Neuronal stem cell (in vitro differentiated cells): ENCODE measurements around the gene ZNF584.
"Not testable (repeated sequence)": the region's sequence is repeated elsewhere in the genome, so short reads cannot be mapped to it uniquely, and the experiment has no call there.

Experiments used
- DNase-seq: peaks from one replicate; pipeline ENCODE4 v3.0.0-alpha.2; 2013; ENCODE audit warnings: low spot score
- H2AFZ ChIP-seq: one replicate; pipeline ENCODE4 v1.6.1; 2013; ENCODE audit warnings: mild to moderate bottlenecking, low read length, inconsistent platforms
- H2AK5ac ChIP-seq: 2 replicates; pipeline ENCODE4 v1.6.1; 2013; ENCODE audit warnings: low read depth, mild to moderate bottlenecking, inconsistent platforms, low read length, moderate library complexity, mixed read lengths
- H2BK120ac ChIP-seq: 2 replicates; pipeline ENCODE4 v1.6.1; 2013; ENCODE audit warnings: low read depth, mild to moderate bottlenecking, inconsistent platforms, low read length, moderate library complexity, mixed read lengths
- H2BK12ac ChIP-seq: one replicate; pipeline ENCODE4 v1.6.1; 2013; ENCODE audit warnings: low read length, inconsistent platforms
- H2BK15ac ChIP-seq: 2 replicates; pipeline ENCODE4 v1.6.1; 2013; ENCODE audit warnings: mild to moderate bottlenecking, low read length, inconsistent platforms, mixed read lengths
- H2BK5ac ChIP-seq: one replicate; pipeline ENCODE4 v1.6.1; 2013; ENCODE audit warnings: inconsistent platforms, mild to moderate bottlenecking, low read length, moderate library complexity
- H3K14ac ChIP-seq: one replicate; pipeline ENCODE4 v1.6.1; 2013; ENCODE audit warnings: low read length, inconsistent platforms
- H3K18ac ChIP-seq: 2 replicates; pipeline ENCODE4 v1.6.1; 2013; ENCODE audit warnings: low read length, inconsistent platforms
- H3K23ac ChIP-seq: 2 replicates; pipeline ENCODE4 v1.6.1; 2013; ENCODE audit warnings: low read depth, mild to moderate bottlenecking, mixed read lengths, low read length, inconsistent platforms; ENCODE audit not compliant: poor library complexity
- H3K27ac ChIP-seq: replicated peaks from 3 replicates; pipeline ENCODE4 v1.5.1; 2013; ENCODE audit warnings: low read length, inconsistent platforms
- H3K27me3 ChIP-seq, 3 experiments: 2 replicates each; pipeline ENCODE4 v1.6.1; 2013; ENCODE audit warnings: low read length in 3 of 3, mild to moderate bottlenecking in 2 of 3, inconsistent platforms in 1 of 3, low read depth in 1 of 3, mixed read lengths in 1 of 3, moderate library complexity in 1 of 3; ENCODE audit not compliant: control insufficient read depth in 3 of 3, insufficient read depth in 3 of 3
- H3K36me3 ChIP-seq, 2 donors: replicated peaks in 1 of 2; 2 replicates each; pipeline ENCODE4 v1.6.1; 2013; ENCODE audit warnings: low read length in 2 of 2; ENCODE audit not compliant: control insufficient read depth in 2 of 2, insufficient read depth in 2 of 2
- H3K4ac ChIP-seq: 2 replicates; pipeline ENCODE4 v1.6.1; 2013; ENCODE audit warnings: inconsistent platforms, mild to moderate bottlenecking, low read length, moderate library complexity
- H3K4me1 ChIP-seq, 2 donors: 1 replicate in 1 of 2; 2 replicates in 1 of 2; pipeline ENCODE4 v1.6.1; 2013; ENCODE audit warnings: low read length in 2 of 2, low read depth in 1 of 2; ENCODE audit not compliant: control insufficient read depth in 2 of 2, insufficient read depth in 1 of 2
- H3K4me2 ChIP-seq: one replicate; pipeline ENCODE4 v1.6.1; 2013; ENCODE audit warnings: mild to moderate bottlenecking, low read length, inconsistent platforms; ENCODE audit not compliant: insufficient read depth, poor library complexity, severe bottlenecking
- H3K4me3 ChIP-seq, 2 donors: 2 replicates each; pipeline ENCODE4 v1.5.1; 2013; ENCODE audit warnings: low read length in 2 of 2, mild to moderate bottlenecking in 2 of 2, inconsistent platforms in 1 of 2, moderate library complexity in 1 of 2
- H3K79me1 ChIP-seq: one replicate; pipeline ENCODE4 v1.6.1; 2013; ENCODE audit warnings: low read depth, mild to moderate bottlenecking, inconsistent platforms, low read length, moderate library complexity
- H3K9ac ChIP-seq: one replicate; pipeline ENCODE4 v1.6.1; 2013; ENCODE audit warnings: mild to moderate bottlenecking, low read depth, low read length, inconsistent platforms; ENCODE audit not compliant: poor library complexity
- H3K9me3 ChIP-seq, 2 donors: replicated peaks in 1 of 2; 2 replicates each; pipeline versions ENCODE3 to v1.6.1; 2013; ENCODE audit warnings: low read length in 2 of 2, mild to moderate bottlenecking in 2 of 2, inconsistent platforms in 1 of 2, low read depth in 1 of 2, mixed read lengths in 1 of 2, moderate library complexity in 1 of 2; ENCODE audit not compliant: control insufficient read depth in 2 of 2, insufficient read depth in 1 of 2
- H4K8ac ChIP-seq: one replicate; pipeline ENCODE4 v1.6.1; 2013; ENCODE audit warnings: low read depth, mild to moderate bottlenecking, inconsistent platforms, low read length, moderate library complexity
- H4K91ac ChIP-seq: one replicate; pipeline ENCODE4 v1.6.1; 2013; ENCODE audit warnings: low read length, low read depth, mild to moderate bottlenecking, inconsistent platforms; ENCODE audit not compliant: poor library complexity
- WGBS, 2 donors: extraction: QIAGEN DNeasy Blood & Tissue Kit; methylation state at CpG; one replicate each; pipeline ENCODE4 v1.1.7; 2013; ENCODE audit warnings: missing lambda C conversion rate in 2 of 2, mixed read lengths in 1 of 2; ENCODE audit not compliant: insufficient read length in 2 of 2, insufficient replicate concordance in 1 of 2; ENCODE audit errors: extremely low coverage in 2 of 2; 5-methylcytosine and 5-hydroxymethylcytosine counted together

The ZNF584 gene

GRCh38 chr19:58403920-58404478 is 4.5 kb upstream of the ZNF584 start:
- not testable (repeated sequence) for H3K27ac ChIP-seq, H3K27me3 ChIP-seq, H2BK15ac ChIP-seq, H4K8ac ChIP-seq, H2AK5ac ChIP-seq, H3K23ac ChIP-seq, H2AFZ ChIP-seq, H4K91ac ChIP-seq, H3K4ac ChIP-seq, DNase-seq, H2BK120ac ChIP-seq, H2BK5ac ChIP-seq, H3K18ac ChIP-seq, H3K4me3 ChIP-seq, H3K36me3 ChIP-seq, H3K14ac ChIP-seq, H3K4me2 ChIP-seq, H3K9ac ChIP-seq, H2BK12ac ChIP-seq
- H3K4me1 ChIP-seq: peaks cover 15 to 20% of the 10 kb centered on the region in 2 donors
- WGBS, 2 donors: no CpG with 5 or more reads among the region's 5 CpGs
- peaks cover 14% of the 10 kb centered on the region for H3K79me1 ChIP-seq
- H3K9me3 ChIP-seq: peaks cover 2 to 19% of the 10 kb centered on the region in 2 donors

- Histone ChIP-seq H3K4me1 (peaks cover 14 to 20% of the 10 kb centered on the region in 2 donors), H2BK120ac (no peak overlapping the region), H3K9me3 (peaks cover 2 to 18% of the 10 kb centered on the region in 2 donors), H3K4me2 (peak overlapping the region; percentile 92), H2BK5ac (peak overlapping the region; percentile 75), H3K4ac (no peak overlapping the region), H2AK5ac (peak overlapping the region; percentile 88), H3K4me3 (peak overlapping the region; percentile 27 to 84), H3K27ac (peak overlapping the region; percentile 93), H3K23ac (peak overlapping the region; percentile 14), H3K9ac (no peak overlapping the region), H2BK12ac (no peak overlapping the region), H3K18ac (no peak overlapping the region), H4K8ac (no peak overlapping the region), H2AFZ (no peak overlapping the region), H2BK15ac (no peak overlapping the region), H3K36me3 (peaks cover 1 to 8% of the 10 kb centered on the region in 2 donors), H3K79me1 (peaks cover 9% of the 10 kb centered on the region), H3K27me3 (no peaks in the 10 kb centered on the region), H4K91ac (no peak overlapping the region), H3K14ac (no peak overlapping the region)
- DNase-seq: no peak
- WGBS, 2 donors: no CpG with 5 or more reads among the region's 10 CpGs
These were observed 1.4 kb upstream of the ZNF584 start for GRCh38 chr19:58406818-58407657.

- H3K27ac ChIP-seq: peak overlapping the region; percentile 93
- H2BK120ac ChIP-seq: no peak overlapping the region
- H3K18ac ChIP-seq: peak overlapping the region; percentile 99
- peaks cover 2 to 12% of the 10 kb centered on the region in 2 donors for H3K9me3 ChIP-seq
- WGBS, 2 donors: no CpG with 5 or more reads among the region's 22 CpGs
- H2AK5ac ChIP-seq: peak overlapping the region; percentile 88
- peaks cover 1 to 8% of the 10 kb centered on the region in 2 donors for H3K36me3 ChIP-seq
- peak overlapping the region; percentile 92 for H3K4me2 ChIP-seq
- H2AFZ ChIP-seq: peak overlapping the region; percentile 93
- peak overlapping the region; percentile 97 for H3K23ac ChIP-seq
- H2BK15ac ChIP-seq: peak overlapping the region; percentile 10
- peak overlapping the region; percentile 89 for H3K9ac ChIP-seq
- H3K27me3 ChIP-seq: no peaks in the 10 kb centered on the region
- no peak for DNase-seq
- peak overlapping the region; percentile 91 for H3K14ac ChIP-seq
- no peak overlapping the region for H4K91ac ChIP-seq
- H3K4ac ChIP-seq: peak overlapping the region; percentile 87
- H4K8ac ChIP-seq: no peak overlapping the region
- H3K79me1 ChIP-seq: peaks cover 8% of the 10 kb centered on the region
- peak overlapping the region; percentile 84 to 87 for H3K4me3 ChIP-seq
- peaks cover 13 to 18% of the 10 kb centered on the region in 2 donors for H3K4me1 ChIP-seq
- H2BK12ac ChIP-seq: no peak overlapping the region
- H2BK5ac ChIP-seq: peak overlapping the region; percentile 75
These were observed 744 bp upstream of the ZNF584 start for GRCh38 chr19:58407658-58408151.
